Stomach (tissue), 4 donors: ENCODE data around the gene PHLDA1.

Experiments
- POLR2A ChIP-seq, 4 donors: fragments of 450-650 bp; IDR thresholded peaks; one replicate each; pipeline ENCODE4 v1.6.1; 2016; ENCODE audit warnings: antibody characterized with exemption in 4 of 4, control low read depth in 2 of 4, mild to moderate bottlenecking in 1 of 4, moderate library complexity in 1 of 4
- POLR2AphosphoS5 ChIP-seq, 3 donors: sonication (generic); formaldehyde crosslinking; IDR thresholded peaks; one replicate each; pipeline ENCODE4 v1.6.1; 2016; ENCODE audit warnings: antibody characterized with exemption in 3 of 3
- TF ChIP-seq, protein P1 (sequence below), 7 experiments: fragments of 450-650 bp in 4 of 7; fragments of 200-600 bp in 3 of 7; sonication (generic) in 3 of 7; IDR thresholded peaks; one replicate each; pipeline ENCODE4 v1.5.1; 2016 to 2019; ENCODE audit warnings: antibody characterized with exemption in 7 of 7, control low read depth in 2 of 7, mild to moderate bottlenecking in 1 of 7

DNA sequence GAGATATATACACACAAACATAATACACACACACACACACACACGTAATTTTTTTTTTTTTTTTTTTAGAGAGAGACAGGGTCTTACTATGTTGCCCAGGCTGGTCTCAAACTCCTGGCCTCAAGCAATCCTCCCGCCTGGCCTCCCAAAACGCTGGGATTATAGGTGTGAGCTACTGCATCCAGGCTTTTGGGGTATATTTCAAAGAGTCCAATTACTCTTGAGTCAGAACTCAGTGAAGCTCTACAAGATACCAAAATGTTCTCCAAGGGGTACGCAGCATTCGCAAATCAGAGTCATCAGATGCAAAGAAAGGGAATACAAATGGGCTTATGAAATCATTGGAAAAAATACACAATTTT, 54.0 kb downstream of the PHLDA1 start:
- TF ChIP-seq POLR2A (IDR thresholded peaks at IDR 0.05) (no peak), POLR2AphosphoS5 (IDR thresholded peaks at IDR 0.05) (no peak)
- TF ChIP-seq, protein P1, sequence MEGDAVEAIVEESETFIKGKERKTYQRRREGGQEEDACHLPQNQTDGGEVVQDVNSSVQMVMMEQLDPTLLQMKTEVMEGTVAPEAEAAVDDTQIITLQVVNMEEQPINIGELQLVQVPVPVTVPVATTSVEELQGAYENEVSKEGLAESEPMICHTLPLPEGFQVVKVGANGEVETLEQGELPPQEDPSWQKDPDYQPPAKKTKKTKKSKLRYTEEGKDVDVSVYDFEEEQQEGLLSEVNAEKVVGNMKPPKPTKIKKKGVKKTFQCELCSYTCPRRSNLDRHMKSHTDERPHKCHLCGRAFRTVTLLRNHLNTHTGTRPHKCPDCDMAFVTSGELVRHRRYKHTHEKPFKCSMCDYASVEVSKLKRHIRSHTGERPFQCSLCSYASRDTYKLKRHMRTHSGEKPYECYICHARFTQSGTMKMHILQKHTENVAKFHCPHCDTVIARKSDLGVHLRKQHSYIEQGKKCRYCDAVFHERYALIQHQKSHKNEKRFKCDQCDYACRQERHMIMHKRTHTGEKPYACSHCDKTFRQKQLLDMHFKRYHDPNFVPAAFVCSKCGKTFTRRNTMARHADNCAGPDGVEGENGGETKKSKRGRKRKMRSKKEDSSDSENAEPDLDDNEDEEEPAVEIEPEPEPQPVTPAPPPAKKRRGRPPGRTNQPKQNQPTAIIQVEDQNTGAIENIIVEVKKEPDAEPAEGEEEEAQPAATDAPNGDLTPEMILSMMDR (IDR thresholded peaks at IDR 0.05): no peak
